Naive B cell (primary cell): ENCODE results near the gene ASTL. TPM values are rescaled to one million over a fixed set of nuclear protein-coding genes. Genes with fewer than 3 reads are reported as not detected.
A peak's percentile ranks its signal among the peaks of the same experiment; 100 is the strongest.
"Not testable (repeated sequence)": the region's sequence is repeated elsewhere in the genome, so short reads cannot be mapped to it uniquely, and the experiment has no call there.

Experiments
- ATAC-seq, 2 donors: fragments of 150-1000 bp; cut with Tn5 transposase; 2 replicates each; pipeline ENCODE4 v1.10.0; 2021; ENCODE audit warnings: low read depth in 2 of 2, mild to moderate bottlenecking in 2 of 2, moderate library complexity in 2 of 2
- DNase-seq: peaks from one replicate; pipeline ENCODE4 v3.0.0; 2022
- H3K27ac Mint-ChIP-seq, 6 donors: one replicate each; pipeline ENCODE4 v1.8.0; 2020 to 2022; ENCODE audit warnings: mild to moderate bottlenecking in 6 of 6, mixed read lengths in 6 of 6, moderate library complexity in 5 of 6, inconsistent platforms in 2 of 6
- H3K27me3 Mint-ChIP-seq, 3 donors: one replicate each; pipeline ENCODE4 v1.8.0; 2021 to 2022; ENCODE audit warnings: mixed read lengths in 3 of 3, mild to moderate bottlenecking in 1 of 3
- H3K36me3 Mint-ChIP-seq, 2 donors: one replicate each; pipeline ENCODE4 v1.8.0; 2020 to 2022; ENCODE audit warnings: mixed read lengths in 2 of 2, inconsistent platforms in 1 of 2, mild to moderate bottlenecking in 1 of 2
- H3K4me1 Mint-ChIP-seq, 3 donors: one replicate each; pipeline ENCODE4 v1.8.0; 2020 to 2022; ENCODE audit warnings: mixed read lengths in 3 of 3, inconsistent platforms in 1 of 3, mild to moderate bottlenecking in 1 of 3, moderate library complexity in 1 of 3
- H3K4me3 Mint-ChIP-seq, 8 donors: one replicate each; pipeline ENCODE4 v1.8.0; 2020 to 2022; ENCODE audit warnings: mild to moderate bottlenecking in 8 of 8, mixed read lengths in 8 of 8, moderate library complexity in 8 of 8, inconsistent platforms in 2 of 8
- H3K9me3 Mint-ChIP-seq, 7 donors: one replicate each; pipeline ENCODE4 v1.8.0; 2020 to 2022; ENCODE audit warnings: mixed read lengths in 7 of 7, mild to moderate bottlenecking in 5 of 7, inconsistent platforms in 2 of 7, moderate library complexity in 1 of 7
- polyA plus RNA-seq, 6 donors: library from polyadenylated mRNA; unstranded; fragments of 300-500 nt; fragmentation: Illumina TruSeq; gene quantifications; one replicate each; pipeline ENCODE4 v1.2.3, GENCODE V29; 2021; ENCODE audit warnings: low read depth in 6 of 6

Gene ASTL
- polyA plus RNA-seq, 6 donors from 2014 or later: not detected

- ATAC-seq: no peak
- no peak overlapping the region for H3K27ac Mint-ChIP-seq
- H3K36me3 Mint-ChIP-seq: no peaks in the 10 kb centered on the region
- DNase-seq: no peak
- no peak overlapping the region for H3K4me3 Mint-ChIP-seq
- H3K9me3 Mint-ChIP-seq: peaks cover 0 to 3% (median 0%) of the 10 kb centered on the region in 7 donors
- no peaks in the 10 kb centered on the region for H3K27me3 Mint-ChIP-seq
- peaks cover 8 to 16% (median 16%) of the 10 kb centered on the region in 3 donors for H3K4me1 Mint-ChIP-seq
Measured at GRCh38 chr2:96169868-96170507, 31.7 kb upstream of the ASTL start.

- Mint-ChIP-seq H3K36me3 (no peaks in the 10 kb centered on the region), H3K9me3 (peaks cover 0 to 3% (median 0%) of the 10 kb centered on the region in 7 donors), H3K4me1 (peaks cover 22 to 30% (median 26%) of the 10 kb centered on the region in 3 donors), H3K27me3 (no peaks in the 10 kb centered on the region), H3K4me3 (no peak overlapping the region), H3K27ac (no peak overlapping the region)
- ATAC-seq: no peak
- DNase-seq: no peak
Measured at GRCh38 chr2:96167407-96168013, 29.2 kb upstream of the ASTL start.

GRCh38 chr2:96164459-96165184, 26.3 kb upstream of the ASTL start:
- DNase-seq (no peak), ATAC-seq (peak; percentile 27 to 49)
- no peaks in the 10 kb centered on the region for H3K36me3 Mint-ChIP-seq
- peaks cover 29 to 40% (median 38%) of the 10 kb centered on the region in 3 donors for H3K4me1 Mint-ChIP-seq
- peaks cover 0 to 5% (median 0%) of the 10 kb centered on the region in 7 donors for H3K9me3 Mint-ChIP-seq
- H3K27ac Mint-ChIP-seq: peak overlapping the region; percentile 94 to 98 (median 97)
- H3K27me3 Mint-ChIP-seq: no peaks in the 10 kb centered on the region
- peak overlapping the region in 7 of 8 donors; percentile 47 to 84 (median 66) for H3K4me3 Mint-ChIP-seq

- H3K4me1 Mint-ChIP-seq: peaks cover 36 to 48% (median 45%) of the 10 kb centered on the region in 3 donors
- H3K36me3 Mint-ChIP-seq: no peaks in the 10 kb centered on the region
- H3K9me3 Mint-ChIP-seq: peaks cover 0 to 5% (median 0%) of the 10 kb centered on the region in 7 donors
- DNase-seq: peak; percentile 75
- no peaks in the 10 kb centered on the region for H3K27me3 Mint-ChIP-seq
- peak overlapping the region in 6 of 8 donors; percentile 63 to 84 (median 68) for H3K4me3 Mint-ChIP-seq
- H3K27ac Mint-ChIP-seq: peak overlapping the region; percentile 94 to 98 (median 97)
- peak; percentile 93 for ATAC-seq
Measured at GRCh38 chr2:96163768-96164429, 25.6 kb upstream of the ASTL start.

GRCh38 chr2:96163415-96163767, 25.1 kb upstream of the ASTL start:
- Mint-ChIP-seq H3K36me3 (no peaks in the 10 kb centered on the region), H3K27me3 (no peaks in the 10 kb centered on the region), H3K4me3 (peak overlapping the region in 6 of 8 donors; percentile 22 to 84 (median 68)), H3K9me3 (peaks cover 0 to 5% (median 0%) of the 10 kb centered on the region in 7 donors), H3K4me1 (peaks cover 37 to 50% (median 50%) of the 10 kb centered on the region in 3 donors), H3K27ac (peak overlapping the region; percentile 94 to 98 (median 97))
- ATAC-seq (no peak), DNase-seq (no peak)

GRCh38 chr2:96161898-96162297, 23.6 kb upstream of the ASTL start:
- H3K27ac Mint-ChIP-seq: peak overlapping the region in 3 of 6 donors; percentile 69 to 94 (median 76)

GRCh38 chr2:96160366-96160765, 22.1 kb upstream of the ASTL start:
- DNase-seq, H3K9me3 Mint-ChIP-seq, ATAC-seq, H3K27me3 Mint-ChIP-seq, H3K36me3 Mint-ChIP-seq, H3K27ac Mint-ChIP-seq, H3K4me3 Mint-ChIP-seq: not testable (repeated sequence)
- H3K4me1 Mint-ChIP-seq: peaks cover 60 to 80% (median 78%) of the 10 kb centered on the region in 3 donors

More at GRCh38 chr2:96161898-96162297, 23.6 kb upstream of the ASTL start:
- no peak for ATAC-seq
- Mint-ChIP-seq H3K4me1 (peaks cover 48 to 65% (median 65%) of the 10 kb centered on the region in 3 donors), H3K27me3 (no peaks in the 10 kb centered on the region), H3K4me3 (no peak overlapping the region), H3K9me3 (peaks cover 0 to 5% (median 0%) of the 10 kb centered on the region in 7 donors), H3K36me3 (no peaks in the 10 kb centered on the region)
- DNase-seq: no peak

- Mint-ChIP-seq H3K4me1 (peaks cover 51 to 80% (median 79%) of the 10 kb centered on the region in 3 donors), H3K4me3 (peak overlapping the region in 5 of 8 donors; percentile 13 to 71 (median 54)), H3K27me3 (no peaks in the 10 kb centered on the region), H3K27ac (peak overlapping the region in 5 of 6 donors; percentile 21 to 89 (median 67)), H3K9me3 (peaks cover 0 to 5% (median 0%) of the 10 kb centered on the region in 7 donors), H3K36me3 (no peaks in the 10 kb centered on the region)
- ATAC-seq (no peak), DNase-seq (no peak)
Measured at GRCh38 chr2:96159084-96159830, 21.0 kb upstream of the ASTL start.

- no peak for ATAC-seq
- peaks cover 47 to 76% (median 75%) of the 10 kb centered on the region in 3 donors for H3K4me1 Mint-ChIP-seq
- peak overlapping the region in 2 of 6 donors; percentile 84 to 89 for H3K27ac Mint-ChIP-seq
Measured at GRCh38 chr2:96158554-96158940, 20.2 kb upstream of the ASTL start.

GRCh38 chr2:96157649-96158553, 19.6 kb upstream of the ASTL start:
- Mint-ChIP-seq H3K27me3 (no peaks in the 10 kb centered on the region), H3K4me1 (peaks cover 45 to 78% (median 72%) of the 10 kb centered on the region in 3 donors), H3K4me3 (peak overlapping the region; percentile 8 to 74 (median 67)), H3K9me3 (peaks cover 0 to 5% (median 0%) of the 10 kb centered on the region in 7 donors), H3K27ac (peak overlapping the region; percentile 7 to 92 (median 82)), H3K36me3 (no peaks in the 10 kb centered on the region)
- ATAC-seq: peak; percentile 87 to 90
- DNase-seq: peak; percentile 72

More at GRCh38 chr2:96158554-96158940, 20.2 kb upstream of the ASTL start:
- Mint-ChIP-seq H3K36me3 (no peaks in the 10 kb centered on the region), H3K9me3 (peaks cover 0 to 5% (median 0%) of the 10 kb centered on the region in 7 donors), H3K4me3 (peak overlapping the region in 4 of 8 donors; percentile 13 to 71 (median 67)), H3K27me3 (no peaks in the 10 kb centered on the region)
- DNase-seq: no peak

GRCh38 chr2:96156926-96157648, 18.8 kb upstream of the ASTL start:
- peaks cover 0 to 5% (median 0%) of the 10 kb centered on the region in 7 donors for H3K9me3 Mint-ChIP-seq
- no peaks in the 10 kb centered on the region for H3K27me3 Mint-ChIP-seq
- peak overlapping the region in 5 of 6 donors; percentile 67 to 93 (median 91) for H3K27ac Mint-ChIP-seq
- peak; percentile 59 to 67 for ATAC-seq
- peak overlapping the region in 7 of 8 donors; percentile 42 to 74 (median 65) for H3K4me3 Mint-ChIP-seq
- H3K36me3 Mint-ChIP-seq: no peaks in the 10 kb centered on the region
- peak; percentile 55 for DNase-seq
- peaks cover 41 to 77% (median 66%) of the 10 kb centered on the region in 3 donors for H3K4me1 Mint-ChIP-seq
